SK-N-MC (cell line): Measurements from ENCODE around the gene AQP2.

Experiments used
- EZH2 ChIP-seq: fragments of 200-600 bp; sonication (generic); IDR thresholded peaks from one replicate; pipeline ENCODE4 v1.6.1; 2017; ENCODE audit warnings: antibody characterized with exemption
- POLR2AphosphoS5 ChIP-seq: IDR thresholded peaks from 2 replicates; pipeline ENCODE4 v1.6.1; 2012; ENCODE audit warnings: mild to moderate bottlenecking, low read depth, low read length, borderline replicate concordance

DNA sequence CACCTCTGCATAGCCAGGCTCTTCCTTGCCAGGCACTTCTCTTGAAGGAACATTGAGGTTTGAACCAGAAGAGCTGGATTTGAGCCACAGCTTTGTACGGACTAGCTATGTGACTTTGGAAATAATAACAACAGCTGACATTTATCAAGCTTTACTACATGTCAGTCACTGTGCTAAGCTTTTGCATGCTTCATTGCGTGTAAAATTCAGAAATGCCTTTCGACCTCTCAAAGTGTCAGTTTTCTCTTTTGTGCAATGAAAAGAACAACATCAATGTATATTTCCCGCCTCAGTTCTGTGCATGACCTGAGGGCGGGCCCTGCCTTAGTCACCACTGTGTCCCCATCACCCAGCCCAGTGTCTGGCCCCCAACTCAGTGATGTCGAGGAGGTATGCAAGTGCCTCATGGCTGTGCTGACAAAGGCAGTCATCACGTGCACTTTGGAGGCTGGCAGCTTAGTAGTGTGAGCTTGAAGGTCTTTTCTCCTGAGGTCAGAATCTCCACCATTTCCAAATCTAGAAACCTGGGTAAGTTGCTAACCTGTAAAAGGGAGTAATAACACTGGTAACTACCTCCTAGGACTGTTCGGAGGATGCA lies 17.9 kb upstream of the AQP2 start:
- no peak for TF ChIP-seq POLR2AphosphoS5
- no peak for TF ChIP-seq EZH2
